Measurements from ENCODE around the gene LRRC19.

The LRRC19 gene

DNA sequence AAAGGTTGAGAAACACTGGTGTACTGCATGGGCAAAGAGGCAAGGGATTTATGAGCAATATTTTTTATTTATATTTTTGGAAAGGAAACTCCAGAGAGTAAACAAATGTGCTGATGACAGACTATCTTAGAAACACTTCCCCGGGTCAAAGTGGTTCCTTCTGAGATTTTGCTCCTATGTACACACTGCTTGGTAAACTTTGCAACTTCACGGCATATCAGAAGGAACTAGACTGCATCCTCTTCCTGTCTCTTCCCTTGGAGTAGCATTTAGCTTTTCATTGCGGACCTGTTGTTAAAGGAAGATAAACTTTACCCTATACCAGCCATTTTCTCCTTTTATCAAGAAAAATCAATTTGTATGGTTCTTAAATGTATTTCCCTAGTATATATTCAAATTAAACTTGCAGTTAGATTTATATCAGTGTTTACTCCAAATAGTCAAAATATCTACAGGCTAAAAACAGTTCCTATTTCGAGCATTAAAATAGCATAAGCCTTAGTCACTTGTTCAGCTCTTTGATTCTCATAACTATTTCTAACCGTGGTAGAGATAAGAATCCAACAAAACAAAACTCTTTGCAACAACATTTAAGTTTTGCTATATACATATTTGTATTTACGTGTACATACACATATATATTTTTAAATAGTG, 48.0 kb upstream of the LRRC19 start:
- H3K4me2 ChIP-seq (ENCODE audit: insufficient read depth, low read length), result no peak overlapping the region
- no peak overlapping the region for H3K4me3 ChIP-seq (ENCODE audit: low read depth in 1 of 2, low read length in 2 of 2)
- H3K36me3 ChIP-seq (ENCODE audit: insufficient read depth, low read length), result peaks cover 8% of the 10 kb centered on the region
- no peak for ATAC-seq (ENCODE audit: insufficient read depth, low read depth)
- H2AFZ ChIP-seq (ENCODE audit: low read depth, low read length), result no peak overlapping the region
- H3K9ac ChIP-seq (ENCODE audit: low read depth, low read length), result no peak overlapping the region
- no peak overlapping the region for H3K27ac ChIP-seq (ENCODE audit: low read length)
- H3K9me3 ChIP-seq (ENCODE audit: insufficient read depth, low read length, severe bottlenecking), result no peaks in the 10 kb centered on the region
- H3K27me3 ChIP-seq (ENCODE audit: insufficient read depth, low read length, poor library complexity), result no peaks in the 10 kb centered on the region
- no peaks in the 10 kb centered on the region for H3K79me2 ChIP-seq (ENCODE audit: insufficient read depth, low read length)
- no peaks in the 10 kb centered on the region for H4K20me1 ChIP-seq (ENCODE audit: insufficient read depth, low read length)
- no peaks in the 10 kb centered on the region for H3K4me1 ChIP-seq (ENCODE audit: insufficient read depth, low read length)
- no peak for TF ChIP-seq EZH2 (IDR thresholded peaks at IDR 0.05; ENCODE audit: borderline replicate concordance, low read depth, low read length, severe bottlenecking)
- TF ChIP-seq, protein P1, sequence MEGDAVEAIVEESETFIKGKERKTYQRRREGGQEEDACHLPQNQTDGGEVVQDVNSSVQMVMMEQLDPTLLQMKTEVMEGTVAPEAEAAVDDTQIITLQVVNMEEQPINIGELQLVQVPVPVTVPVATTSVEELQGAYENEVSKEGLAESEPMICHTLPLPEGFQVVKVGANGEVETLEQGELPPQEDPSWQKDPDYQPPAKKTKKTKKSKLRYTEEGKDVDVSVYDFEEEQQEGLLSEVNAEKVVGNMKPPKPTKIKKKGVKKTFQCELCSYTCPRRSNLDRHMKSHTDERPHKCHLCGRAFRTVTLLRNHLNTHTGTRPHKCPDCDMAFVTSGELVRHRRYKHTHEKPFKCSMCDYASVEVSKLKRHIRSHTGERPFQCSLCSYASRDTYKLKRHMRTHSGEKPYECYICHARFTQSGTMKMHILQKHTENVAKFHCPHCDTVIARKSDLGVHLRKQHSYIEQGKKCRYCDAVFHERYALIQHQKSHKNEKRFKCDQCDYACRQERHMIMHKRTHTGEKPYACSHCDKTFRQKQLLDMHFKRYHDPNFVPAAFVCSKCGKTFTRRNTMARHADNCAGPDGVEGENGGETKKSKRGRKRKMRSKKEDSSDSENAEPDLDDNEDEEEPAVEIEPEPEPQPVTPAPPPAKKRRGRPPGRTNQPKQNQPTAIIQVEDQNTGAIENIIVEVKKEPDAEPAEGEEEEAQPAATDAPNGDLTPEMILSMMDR (IDR thresholded peaks at IDR 0.05; ENCODE audit: borderline replicate concordance, extremely low read depth, low read length, poor library complexity, severe bottlenecking), result no peak
- DNase-seq, result no peak

DNA sequence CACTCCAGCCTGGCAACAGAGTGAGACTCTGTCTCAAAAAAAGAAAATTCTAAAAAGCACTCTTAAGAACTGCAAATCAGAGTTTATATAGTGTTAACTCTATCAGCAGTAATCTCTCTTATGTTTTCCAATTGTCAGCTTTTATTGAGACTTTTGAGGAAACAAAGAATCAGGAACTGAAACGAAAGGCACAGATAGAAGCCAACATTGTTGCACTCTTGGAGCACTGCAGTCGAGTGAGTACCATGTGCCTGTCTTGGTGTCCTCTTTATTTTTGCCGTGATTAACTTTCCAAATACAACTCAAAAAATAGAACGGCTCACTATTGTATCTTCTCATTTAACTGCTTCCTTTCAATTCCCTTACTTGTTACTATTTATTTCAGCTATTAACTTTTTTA, 41.7 kb upstream of the LRRC19 start:
- Histone ChIP-seq H3K27ac (ENCODE audit: low read length) (no peak overlapping the region), H3K9ac (ENCODE audit: low read depth, low read length) (no peak overlapping the region), H3K9me3 (ENCODE audit: insufficient read depth, low read length, severe bottlenecking) (no peaks in the 10 kb centered on the region), H3K36me3 (ENCODE audit: insufficient read depth, low read length) (peaks cover 12% of the 10 kb centered on the region; the same call in 1 of the 2 replicates), H3K27me3 (ENCODE audit: insufficient read depth, low read length, poor library complexity) (no peaks in the 10 kb centered on the region), H3K4me3 (ENCODE audit: low read depth in 1 of 2, low read length in 2 of 2) (no peak overlapping the region), H4K20me1 (ENCODE audit: insufficient read depth, low read length) (no peaks in the 10 kb centered on the region), H2AFZ (ENCODE audit: low read depth, low read length) (no peak overlapping the region), H3K79me2 (ENCODE audit: insufficient read depth, low read length) (no peaks in the 10 kb centered on the region), H3K4me1 (ENCODE audit: insufficient read depth, low read length) (no peaks in the 10 kb centered on the region), H3K4me2 (ENCODE audit: insufficient read depth, low read length) (no peak overlapping the region)
- DNase-seq, result no peak
- ATAC-seq (ENCODE audit: insufficient read depth, low read depth), result no peak
- no peak for TF ChIP-seq EZH2 (IDR thresholded peaks at IDR 0.05; ENCODE audit: borderline replicate concordance, low read depth, low read length, severe bottlenecking)
- TF ChIP-seq, protein P1 (IDR thresholded peaks at IDR 0.05; ENCODE audit: borderline replicate concordance, extremely low read depth, low read length, poor library complexity, severe bottlenecking), result no peak

DNA sequence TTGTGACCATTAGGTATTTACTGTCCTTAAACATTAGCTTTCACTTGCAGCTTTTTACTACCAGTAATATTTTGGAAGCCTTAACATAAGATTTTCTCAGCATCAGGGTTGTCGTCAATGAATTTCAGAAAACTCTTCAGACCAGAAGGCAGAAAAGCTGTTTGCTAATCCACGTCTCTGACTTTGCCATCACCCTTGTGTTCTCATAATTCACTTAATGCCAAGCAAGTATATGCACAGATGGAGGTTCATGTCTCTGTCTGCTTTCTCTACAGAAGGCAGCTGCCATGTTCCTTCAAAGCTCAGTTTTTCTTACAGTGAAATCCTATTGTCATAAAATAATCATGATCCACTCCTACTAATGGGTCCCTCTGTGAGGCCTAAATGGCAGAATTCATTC, 37.7 kb upstream of the LRRC19 start:
- H3K79me2 ChIP-seq (ENCODE audit: insufficient read depth, low read length), result no peaks in the 10 kb centered on the region
- H3K36me3 ChIP-seq (ENCODE audit: insufficient read depth, low read length), result peaks cover 5% of the 10 kb centered on the region; the same call in 1 of the 2 replicates
- DNase-seq (no peak), ATAC-seq (ENCODE audit: insufficient read depth, low read depth) (no peak)
- H3K4me1 ChIP-seq (ENCODE audit: insufficient read depth, low read length), result no peaks in the 10 kb centered on the region
- no peaks in the 10 kb centered on the region for H3K27me3 ChIP-seq (ENCODE audit: insufficient read depth, low read length, poor library complexity)
- H3K4me2 ChIP-seq (ENCODE audit: insufficient read depth, low read length), result no peak overlapping the region
- no peaks in the 10 kb centered on the region for H4K20me1 ChIP-seq (ENCODE audit: insufficient read depth, low read length)
- no peak overlapping the region for H3K27ac ChIP-seq (ENCODE audit: low read length)
- H3K9ac ChIP-seq (ENCODE audit: low read depth, low read length), result no peak overlapping the region
- no peak overlapping the region for H2AFZ ChIP-seq (ENCODE audit: low read depth, low read length)
- no peak for TF ChIP-seq EZH2 (IDR thresholded peaks at IDR 0.05; ENCODE audit: borderline replicate concordance, low read depth, low read length, severe bottlenecking)
- TF ChIP-seq, protein P1 (IDR thresholded peaks at IDR 0.05; ENCODE audit: borderline replicate concordance, extremely low read depth, low read length, poor library complexity, severe bottlenecking), result no peak
- no peaks in the 10 kb centered on the region for H3K9me3 ChIP-seq (ENCODE audit: insufficient read depth, low read length, severe bottlenecking)
- no peak overlapping the region for H3K4me3 ChIP-seq (ENCODE audit: low read depth in 1 of 2, low read length in 2 of 2)

Data from DND-41 (cell line).